GM18507 (cell line): ENCODE measurements around the gene DIP2C.
"Not testable (repeated sequence)": the region's sequence is repeated elsewhere in the genome, so short reads cannot be mapped to it uniquely, and the experiment has no call there.

Experiments
- DNase-seq: peaks from one replicate; pipeline ENCODE4 v3.0.0; 2011; ENCODE audit warnings: low read depth; ENCODE audit not compliant: insufficient read length; ENCODE audit errors: extremely low spot score
- FAIRE-seq: peaks from 2 replicates; lab custom pipeline; 2011; peaks lifted over from hg19 to GRCh38; lab: Jason Lieb, UNC

DIP2C gene

DNA sequence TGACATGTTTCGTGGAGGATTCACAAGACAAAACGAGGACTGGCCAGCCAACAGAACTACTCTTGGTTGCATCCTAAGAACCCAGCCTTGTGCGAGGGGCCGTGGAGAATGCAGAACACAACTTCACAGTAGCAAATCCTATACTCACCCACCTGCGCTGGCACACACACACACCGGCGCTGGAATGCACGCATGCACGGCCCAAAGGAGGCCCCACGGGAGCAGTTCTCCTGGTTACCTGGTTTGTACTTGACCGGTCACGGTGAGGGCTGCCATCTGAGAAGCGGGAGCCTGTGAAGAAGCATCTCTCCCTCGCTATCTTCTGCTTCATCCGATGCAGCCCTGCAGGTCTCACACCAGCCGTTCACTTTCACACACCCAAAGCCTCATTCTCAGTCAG lies 416.4 kb downstream of the DIP2C start:
- DNase-seq (no peak), FAIRE-seq (no peak)

DNA sequence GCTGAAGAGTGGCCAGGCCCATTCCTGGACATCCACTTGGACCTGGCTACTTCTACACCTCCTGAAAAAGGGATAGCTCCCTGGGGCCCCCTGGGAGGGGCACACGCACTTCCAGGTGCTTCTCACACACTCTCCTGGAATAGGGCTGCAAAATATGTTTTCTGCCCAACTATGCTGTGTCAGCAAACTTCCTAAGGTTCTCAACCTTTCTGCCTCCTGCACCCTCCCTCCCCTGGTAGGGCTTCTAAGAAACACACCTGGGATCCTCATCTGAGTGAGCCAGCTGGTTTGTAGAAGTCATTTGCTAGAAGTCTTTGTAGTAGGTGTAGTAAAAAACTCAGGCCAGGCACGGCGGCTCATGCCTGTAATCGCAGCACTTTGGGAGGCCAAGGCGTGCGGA lies 417.7 kb downstream of the DIP2C start:
- DNase-seq (no peak), FAIRE-seq (no peak)

DNA sequence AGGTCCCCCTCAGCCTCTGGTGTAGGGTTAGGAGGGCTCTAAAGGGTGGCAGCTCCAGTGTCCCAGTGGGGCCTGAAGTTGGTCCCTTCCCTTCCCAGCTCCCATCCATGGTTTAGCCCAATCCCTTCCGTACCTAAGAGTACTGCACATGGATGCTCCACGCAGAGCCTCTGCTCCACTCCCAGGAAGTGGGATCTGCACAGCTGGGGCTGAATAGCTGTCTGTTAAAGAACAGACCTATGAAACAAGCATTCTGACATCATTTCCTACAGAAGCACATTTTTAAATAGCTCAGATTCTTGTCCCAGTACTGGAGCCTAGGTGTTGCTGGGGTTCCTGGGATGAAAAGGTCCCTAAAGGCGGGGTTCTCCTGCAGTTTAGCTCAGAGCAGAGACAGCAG lies 418.3 kb downstream of the DIP2C start:
- no peak for DNase-seq
- no peak for FAIRE-seq

DNA sequence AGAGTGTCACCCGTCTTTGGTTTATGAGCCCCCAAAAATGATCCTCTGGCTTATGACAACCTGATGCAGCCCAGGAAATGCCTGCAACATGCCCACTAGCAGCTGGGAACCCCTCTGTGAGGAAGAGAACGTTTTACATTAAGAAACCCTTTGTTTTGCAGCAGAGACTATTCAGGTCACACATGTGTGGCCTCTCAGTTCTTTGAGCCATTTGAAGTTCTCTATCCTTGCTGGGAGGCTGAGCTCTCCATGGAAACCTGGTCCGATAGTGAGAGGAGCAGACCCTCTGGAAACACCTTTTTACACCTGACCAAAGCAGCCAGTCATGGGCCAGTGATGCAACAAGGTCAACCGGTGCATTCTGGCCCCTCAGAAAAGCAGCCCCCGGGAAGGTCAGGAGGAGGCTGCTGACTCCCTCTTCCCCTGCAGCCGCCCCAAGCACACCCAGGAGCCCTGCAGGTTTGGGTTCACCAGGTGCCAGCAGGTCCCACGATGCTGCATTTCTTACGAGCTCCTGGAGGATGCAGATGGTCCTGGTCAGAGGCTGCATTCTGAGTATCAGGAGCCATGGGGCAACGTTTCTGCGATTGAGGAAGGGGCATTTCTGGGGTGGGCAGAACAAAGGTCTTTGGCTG lies 419.9 kb downstream of the DIP2C start:
- DNase-seq (no peak), FAIRE-seq (no peak)

DNA sequence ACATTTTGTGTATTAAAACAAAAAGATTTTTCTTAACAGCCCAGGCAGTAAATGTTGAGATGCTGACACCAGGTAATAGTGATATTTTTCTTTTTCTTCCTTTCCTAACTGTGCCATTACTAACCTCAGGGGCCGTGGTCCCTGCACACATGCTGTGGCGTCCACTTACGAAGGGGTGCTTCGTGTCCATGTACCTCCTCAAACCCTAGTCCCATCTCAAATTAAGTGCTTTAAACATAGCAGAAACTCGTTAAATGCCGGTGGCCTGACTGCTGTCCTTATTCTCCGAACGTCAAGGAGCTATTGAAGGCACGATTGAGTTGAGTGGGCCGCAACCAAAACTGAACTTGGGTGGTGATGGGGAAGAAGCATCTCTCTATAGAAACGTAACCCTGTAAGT lies 421.8 kb downstream of the DIP2C start:
- no peak for FAIRE-seq
- no peak for DNase-seq

DNA sequence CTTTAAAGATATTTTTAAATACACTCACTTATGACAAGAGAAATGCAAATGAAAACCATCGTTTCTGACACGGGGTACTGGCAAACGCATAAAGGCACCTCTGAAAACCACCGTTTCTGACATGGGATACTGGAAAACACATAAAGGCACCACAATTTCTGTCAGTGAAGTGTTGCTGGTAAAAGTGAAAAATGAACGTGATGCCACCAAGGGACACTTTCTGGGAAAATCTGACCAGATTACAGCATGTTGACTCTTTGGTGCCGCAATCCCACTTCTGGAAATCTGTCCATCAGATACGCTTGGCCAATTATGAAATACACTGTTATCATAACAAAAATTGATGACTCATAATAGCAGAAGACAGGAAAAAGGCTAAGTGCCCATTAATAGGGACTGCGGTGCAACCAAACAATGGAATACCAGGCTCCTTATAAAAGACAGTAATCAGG lies 422.5 kb downstream of the DIP2C start:
- FAIRE-seq = no peak
- no peak for DNase-seq

DNA sequence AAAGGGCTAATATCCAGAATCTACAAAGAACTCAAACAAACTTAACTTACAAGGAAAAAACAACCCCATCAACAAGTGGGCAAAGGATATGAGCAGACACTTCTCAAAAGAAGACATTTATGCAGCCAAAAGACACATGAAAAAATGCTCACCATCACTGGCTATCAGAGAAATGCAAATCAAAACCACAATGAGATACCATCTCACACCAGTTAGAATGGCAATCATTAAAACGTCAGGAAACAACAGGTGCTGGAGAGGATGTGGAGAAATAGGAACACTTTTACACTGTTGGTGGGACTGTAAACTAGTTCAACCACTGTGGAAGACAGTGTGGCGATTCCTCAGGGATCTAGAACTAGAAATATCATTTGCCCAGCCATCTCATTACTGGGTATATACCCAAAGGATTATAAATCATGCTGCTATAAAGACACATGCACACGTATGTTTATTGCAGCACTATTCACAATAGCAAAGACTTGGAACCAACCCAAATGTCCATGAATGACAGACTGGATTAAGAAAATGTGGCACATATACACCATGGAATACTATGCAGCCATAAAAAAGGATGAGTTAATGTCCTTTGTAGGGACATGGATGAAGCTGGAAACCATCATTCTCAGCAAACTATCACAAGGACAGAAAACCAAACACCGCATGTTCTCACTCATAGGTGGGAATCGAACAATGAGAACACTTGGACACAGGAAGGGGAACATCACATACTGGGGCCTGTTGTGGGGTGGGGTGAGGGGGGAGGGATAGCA lies 423.5 kb downstream of the DIP2C start:
- DNase-seq, FAIRE-seq: not testable (repeated sequence)

DNA sequence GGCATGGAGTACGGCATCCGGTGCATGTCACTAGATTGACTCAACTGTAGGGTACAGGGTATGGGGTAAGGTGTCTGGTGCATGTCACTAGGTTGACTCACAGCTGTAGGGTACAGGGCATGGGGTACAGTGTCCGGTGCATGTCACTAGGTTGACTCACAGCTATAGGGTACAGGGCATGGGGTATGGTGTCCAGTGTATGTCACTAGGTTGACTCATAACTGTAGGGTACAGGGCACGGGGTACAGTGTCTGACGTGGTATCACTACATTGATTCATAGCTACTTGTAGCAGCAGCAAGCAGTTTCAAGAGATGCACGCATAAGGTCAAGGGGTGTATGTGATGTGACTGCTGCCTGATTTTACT lies 424.4 kb downstream of the DIP2C start:
- not testable (repeated sequence) for DNase-seq, FAIRE-seq

DNA sequence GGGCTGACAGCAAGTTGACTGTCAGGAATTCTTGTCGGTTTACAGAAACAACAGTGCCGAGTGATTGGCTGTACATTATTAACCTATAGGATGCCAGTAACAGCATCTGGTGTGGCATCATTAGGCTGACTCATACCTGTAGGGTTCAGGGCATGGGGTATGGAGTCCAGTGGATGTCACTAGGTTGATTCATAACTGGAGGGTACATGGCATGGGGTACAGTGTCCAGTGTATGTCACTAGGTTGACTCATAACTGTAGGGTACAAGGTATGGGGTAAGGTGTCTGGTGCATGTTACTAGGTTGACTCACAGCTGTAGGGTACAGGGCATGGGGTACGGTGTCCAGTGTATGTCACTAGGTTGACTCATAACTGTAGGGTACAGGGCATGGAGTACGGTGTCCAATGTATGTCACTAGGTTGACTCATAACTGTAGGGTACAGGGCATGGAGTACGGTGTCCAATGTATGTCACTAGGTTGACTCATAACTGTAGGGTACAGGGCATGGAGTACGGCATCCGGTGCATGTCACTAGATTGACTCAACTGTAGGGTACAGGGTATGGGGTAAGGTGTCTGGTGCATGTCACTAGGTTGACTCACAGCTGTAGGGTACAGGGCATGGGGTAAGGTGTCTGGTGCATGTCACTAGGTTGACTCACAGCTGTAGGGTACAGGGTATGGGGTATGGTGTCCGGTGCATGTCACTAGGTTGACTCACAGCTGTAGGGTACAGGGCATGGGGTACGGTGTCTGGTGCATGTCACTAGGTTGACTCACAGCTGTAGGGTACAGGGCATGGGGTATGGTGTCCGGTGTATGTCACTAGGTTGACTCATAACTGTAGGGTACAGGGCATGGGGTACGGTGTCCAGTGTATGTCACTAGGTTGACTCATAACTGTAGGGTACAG lies 425.1 kb downstream of the DIP2C start:
- DNase-seq, FAIRE-seq: not testable (repeated sequence)

DNA sequence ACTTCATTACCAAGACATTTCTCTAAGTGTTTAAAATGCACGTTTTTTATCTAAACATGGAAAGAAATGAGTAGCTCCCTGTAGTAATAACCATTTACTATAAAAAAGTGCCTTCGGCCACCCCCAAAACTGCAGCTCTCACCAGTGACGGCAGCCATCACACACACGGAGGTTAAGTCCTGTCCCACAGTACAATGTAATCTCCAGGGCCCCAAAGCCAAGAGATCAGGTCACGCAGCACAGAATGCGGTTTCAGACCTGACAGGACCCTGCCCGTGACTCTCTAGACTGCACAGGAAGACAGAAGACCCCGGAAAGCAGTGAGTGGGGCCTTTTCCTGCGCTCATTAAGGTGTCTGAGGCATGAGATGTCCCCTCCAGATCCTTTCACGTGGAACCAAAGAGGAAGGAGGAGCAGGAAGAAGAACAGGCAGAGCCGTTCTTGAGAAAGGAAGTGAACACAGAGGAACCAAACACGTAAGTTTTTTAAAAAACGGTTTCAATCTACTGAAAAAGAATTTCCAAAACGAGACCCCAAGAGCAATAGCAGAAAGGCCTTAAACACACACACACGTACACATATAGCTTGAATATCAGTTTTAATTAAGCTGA lies 428.5 kb downstream of the DIP2C start:
- FAIRE-seq (no peak), DNase-seq (peak; percentile 2)

DNA sequence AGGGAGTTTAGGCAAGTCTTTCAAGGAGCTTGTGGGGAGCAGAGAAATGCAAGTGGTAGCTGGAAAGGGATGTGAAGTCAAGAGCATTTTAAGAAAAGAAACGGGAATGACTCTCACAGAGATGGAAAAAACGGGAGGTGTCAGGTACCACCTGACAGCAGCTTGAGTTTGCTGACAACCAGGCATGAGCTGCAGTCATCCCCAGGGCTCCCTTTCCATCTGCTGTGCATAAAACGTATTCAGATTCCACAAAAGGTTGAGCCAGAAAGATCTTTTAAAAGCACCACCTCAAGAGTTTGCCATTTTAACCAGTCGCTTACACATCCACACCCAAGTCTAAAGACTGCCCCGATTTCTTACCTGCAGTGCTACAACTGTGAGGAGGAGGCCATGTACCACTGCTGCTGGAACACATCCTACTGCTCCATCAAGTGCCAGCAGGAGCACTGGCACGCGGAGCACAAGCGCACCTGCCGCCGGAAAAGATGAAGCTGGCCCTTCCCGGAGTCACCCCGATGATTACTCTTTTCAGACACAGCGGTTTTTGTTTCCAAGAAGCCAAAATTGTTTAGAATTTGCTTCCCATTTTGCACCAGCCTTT lies 437.4 kb downstream of the DIP2C start:
- DNase-seq (no peak), FAIRE-seq (no peak)

DNA sequence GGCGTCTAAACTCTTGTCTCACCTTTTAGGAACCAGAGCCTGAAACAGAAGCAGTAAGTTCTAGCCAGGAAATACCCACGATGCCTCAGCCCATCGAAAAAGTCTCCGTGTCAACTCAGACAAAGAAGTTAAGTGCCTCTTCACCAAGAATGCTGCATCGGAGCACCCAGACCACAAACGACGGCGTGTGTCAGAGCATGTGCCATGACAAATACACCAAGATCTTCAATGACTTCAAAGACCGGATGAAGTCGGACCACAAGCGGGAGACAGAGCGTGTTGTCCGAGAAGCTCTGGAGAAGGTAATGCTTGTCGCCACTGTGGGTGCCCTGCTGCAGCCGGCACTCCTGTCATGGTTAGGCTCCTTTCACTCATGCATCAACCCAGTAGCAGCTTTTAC lies 441.2 kb downstream of the DIP2C start:
- DNase-seq (no peak), FAIRE-seq (no peak)

DNA sequence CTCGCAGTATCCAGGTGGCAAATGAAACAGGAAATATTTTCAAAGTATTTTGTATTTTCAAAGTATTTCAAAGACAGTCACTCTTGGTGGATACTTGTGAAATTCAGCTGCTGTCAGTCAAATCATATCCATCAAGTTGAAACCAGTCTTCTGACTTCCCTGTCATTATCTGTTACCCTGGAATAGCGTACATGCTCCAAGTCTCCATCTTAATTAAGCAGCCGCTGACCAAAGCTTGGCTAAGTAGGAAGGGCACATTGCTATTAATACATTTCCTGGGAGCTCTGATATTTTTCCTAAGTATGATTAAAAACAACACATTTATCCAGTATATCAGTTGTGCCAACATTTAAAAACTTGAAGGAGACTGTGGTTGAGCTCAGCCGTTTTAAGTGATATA lies 442.0 kb downstream of the DIP2C start:
- FAIRE-seq = no peak
- no peak for DNase-seq

DNA sequence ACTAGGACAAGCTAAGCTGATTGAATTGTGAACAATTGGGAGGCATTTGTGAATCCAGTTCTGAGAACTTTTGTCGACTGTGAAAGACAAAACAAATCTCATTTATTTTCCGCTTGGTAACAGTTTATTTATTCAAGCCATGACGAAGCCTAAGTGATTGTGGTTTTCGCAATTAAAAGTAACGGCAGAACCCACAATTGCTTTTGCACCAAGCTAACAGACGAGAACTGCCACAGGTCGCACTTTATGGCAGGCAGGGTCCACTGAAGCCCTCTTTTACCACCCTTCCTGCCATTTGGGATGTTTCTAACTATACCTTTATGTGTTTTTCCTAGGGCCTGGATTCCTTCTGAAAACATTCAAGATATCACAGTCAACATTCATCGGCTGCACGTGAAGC lies 443.0 kb downstream of the DIP2C start:
- DNase-seq = no peak
- no peak for FAIRE-seq

DNA sequence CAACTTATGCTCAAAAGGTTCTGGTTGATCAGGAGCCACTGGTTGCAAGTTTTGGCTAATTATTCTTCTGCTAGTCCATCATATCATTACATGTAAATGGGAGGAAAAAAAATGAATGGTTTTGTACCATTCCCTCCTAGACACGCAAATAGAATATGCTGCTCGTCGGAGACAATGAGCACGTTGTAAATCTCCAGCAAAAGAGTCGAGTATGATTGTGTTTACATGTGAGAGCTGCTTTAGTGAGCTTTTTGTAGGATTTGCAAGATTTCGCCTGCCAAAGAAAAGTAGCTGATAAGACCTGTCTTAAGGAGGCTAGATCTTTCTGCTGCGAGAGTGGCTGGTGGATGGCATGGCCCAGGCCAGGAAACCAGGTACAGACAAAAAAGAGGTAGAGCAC lies 445.2 kb downstream of the DIP2C start:
- no peak for DNase-seq
- no peak for FAIRE-seq

DNA sequence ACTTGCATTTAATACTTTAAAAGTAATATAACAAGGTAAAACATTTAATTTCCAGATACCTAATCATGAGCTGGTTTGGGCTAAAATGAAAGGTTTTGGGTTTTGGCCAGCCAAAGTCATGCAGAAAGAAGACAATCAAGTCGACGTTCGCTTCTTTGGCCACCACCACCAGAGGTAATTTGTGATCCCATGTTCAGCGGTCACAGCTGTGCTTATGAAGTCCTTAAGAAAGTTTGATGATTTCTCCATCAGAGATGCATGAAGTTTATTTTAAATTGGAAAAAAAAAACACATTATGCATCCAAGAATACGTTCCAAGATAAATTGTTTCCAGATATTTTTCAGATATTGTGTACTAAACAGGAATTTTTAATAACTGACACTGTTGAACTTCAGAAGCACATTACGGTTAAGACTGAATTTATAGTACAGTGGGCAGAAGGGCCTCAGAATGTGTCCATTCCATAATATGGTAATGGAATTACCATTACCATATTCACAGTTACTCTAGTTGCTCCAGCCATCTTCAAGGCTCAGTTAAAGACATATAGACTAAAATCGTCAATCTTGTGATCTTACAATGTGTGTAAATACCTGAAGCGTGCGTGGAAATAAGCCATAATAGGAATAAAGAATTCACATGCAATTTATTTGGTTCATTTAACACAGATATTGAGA lies 447.4 kb downstream of the DIP2C start:
- FAIRE-seq = no peak
- DNase-seq = no peak

DNA sequence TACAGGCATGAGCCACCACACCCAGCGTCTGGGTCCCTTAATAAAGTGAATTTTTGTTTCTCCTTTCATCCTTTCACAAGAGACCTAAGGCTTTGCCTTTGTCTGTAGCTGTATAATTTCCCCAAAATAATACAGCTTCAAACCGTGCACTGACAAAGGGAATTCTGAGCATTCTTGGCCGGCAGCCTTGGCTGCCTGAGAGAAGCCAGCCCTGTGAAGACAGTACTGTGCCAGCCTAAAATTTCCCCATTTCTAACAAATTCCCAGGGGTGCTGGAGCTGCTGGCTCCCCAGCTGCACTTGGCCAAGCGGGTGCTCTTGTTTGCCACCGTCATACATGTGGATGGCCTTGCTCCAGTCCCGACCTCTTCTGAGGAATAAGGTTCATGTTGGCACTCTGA lies 448.0 kb downstream of the DIP2C start:
- FAIRE-seq (no peak), DNase-seq (no peak)

DNA sequence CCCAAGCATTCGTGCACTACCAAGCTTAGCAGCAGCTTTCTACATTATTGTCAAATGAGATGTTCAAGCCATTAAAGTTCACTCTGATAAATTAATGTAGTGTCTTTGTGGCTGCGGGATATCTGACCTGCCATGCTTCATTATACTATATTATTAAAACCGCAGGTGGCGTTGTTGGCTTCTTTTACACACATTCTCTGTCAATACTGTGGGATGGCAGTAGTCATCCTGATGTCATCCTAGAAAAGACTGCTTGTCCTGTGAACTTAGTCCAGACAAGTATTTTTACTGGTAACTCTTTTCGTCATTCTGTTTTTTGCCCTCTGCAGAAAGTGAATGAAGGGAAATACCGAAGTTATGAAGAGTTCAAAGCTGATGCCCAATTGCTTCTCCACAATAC lies 450.4 kb downstream of the DIP2C start:
- no peak for FAIRE-seq
- DNase-seq = no peak

DNA sequence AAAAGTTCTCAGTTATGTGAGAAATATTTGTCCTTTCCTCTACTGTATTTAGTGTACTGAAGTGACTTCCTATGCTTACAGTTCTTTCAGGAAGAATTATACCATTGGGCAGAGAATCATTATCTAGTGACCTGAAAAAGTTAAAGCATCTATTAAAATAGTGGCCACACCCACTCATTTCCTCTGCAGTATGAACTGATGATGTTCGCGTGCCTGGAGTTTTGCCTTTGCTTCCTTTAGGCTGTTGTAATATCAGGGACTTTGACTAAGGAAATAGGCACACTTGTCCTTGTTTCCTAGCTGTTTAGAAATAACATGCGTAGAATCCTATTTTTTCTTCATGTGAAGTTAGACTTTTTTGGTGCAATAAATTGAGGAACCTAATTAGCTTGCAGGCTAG lies 453.6 kb downstream of the DIP2C start:
- FAIRE-seq (no peak), DNase-seq (no peak)
